Tibial nerve (tissue), 4 donors: ENCODE results near the gene NOP16.

Experiments
- EP300 ChIP-seq, 2 donors: sonication (generic); formaldehyde crosslinking; IDR thresholded peaks; one replicate each; pipeline ENCODE4 v1.6.1; 2017; ENCODE audit warnings: antibody characterized with exemption in 2 of 2, mild to moderate bottlenecking in 1 of 2
- POLR2A ChIP-seq, 2 donors: fragments of 450-650 bp; IDR thresholded peaks; one replicate each; pipeline ENCODE4 v1.6.1; 2017; ENCODE audit warnings: antibody characterized with exemption in 2 of 2, mild to moderate bottlenecking in 2 of 2, moderate library complexity in 2 of 2
- TF ChIP-seq, protein P1 (sequence below), 5 experiments: fragments of 200-600 bp in 3 of 5; fragments of 450-650 bp in 2 of 5; sonication (generic) in 3 of 5; IDR thresholded peaks; one replicate each; pipeline ENCODE4 v1.5.1; 2016 to 2019; ENCODE audit warnings: antibody characterized with exemption in 5 of 5, mild to moderate bottlenecking in 3 of 5, moderate library complexity in 2 of 5

DNA sequence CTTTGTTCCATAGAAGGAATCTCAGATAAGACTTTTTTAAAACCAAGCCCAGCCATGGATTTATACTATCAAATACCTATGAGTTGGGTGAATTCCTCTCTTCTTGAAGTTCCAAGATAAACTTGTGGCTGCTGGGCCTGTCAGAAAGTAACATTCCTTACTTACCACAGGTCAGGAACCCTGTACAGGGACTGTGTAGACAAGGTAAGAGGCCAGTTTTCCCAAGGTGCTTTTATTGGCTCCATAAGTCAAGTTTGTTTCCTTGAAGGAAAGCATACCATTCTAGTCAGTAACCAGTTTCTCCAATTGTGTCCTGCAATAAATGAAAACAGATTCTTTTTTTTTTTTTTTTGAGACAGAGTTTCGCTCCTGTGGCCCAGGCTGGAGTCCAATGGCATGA, 36.7 kb upstream of the NOP16 start:
- TF ChIP-seq POLR2A (IDR thresholded peaks at IDR 0.05) (no peak), EP300 (IDR thresholded peaks at IDR 0.05) (no peak)
- TF ChIP-seq, protein P1, sequence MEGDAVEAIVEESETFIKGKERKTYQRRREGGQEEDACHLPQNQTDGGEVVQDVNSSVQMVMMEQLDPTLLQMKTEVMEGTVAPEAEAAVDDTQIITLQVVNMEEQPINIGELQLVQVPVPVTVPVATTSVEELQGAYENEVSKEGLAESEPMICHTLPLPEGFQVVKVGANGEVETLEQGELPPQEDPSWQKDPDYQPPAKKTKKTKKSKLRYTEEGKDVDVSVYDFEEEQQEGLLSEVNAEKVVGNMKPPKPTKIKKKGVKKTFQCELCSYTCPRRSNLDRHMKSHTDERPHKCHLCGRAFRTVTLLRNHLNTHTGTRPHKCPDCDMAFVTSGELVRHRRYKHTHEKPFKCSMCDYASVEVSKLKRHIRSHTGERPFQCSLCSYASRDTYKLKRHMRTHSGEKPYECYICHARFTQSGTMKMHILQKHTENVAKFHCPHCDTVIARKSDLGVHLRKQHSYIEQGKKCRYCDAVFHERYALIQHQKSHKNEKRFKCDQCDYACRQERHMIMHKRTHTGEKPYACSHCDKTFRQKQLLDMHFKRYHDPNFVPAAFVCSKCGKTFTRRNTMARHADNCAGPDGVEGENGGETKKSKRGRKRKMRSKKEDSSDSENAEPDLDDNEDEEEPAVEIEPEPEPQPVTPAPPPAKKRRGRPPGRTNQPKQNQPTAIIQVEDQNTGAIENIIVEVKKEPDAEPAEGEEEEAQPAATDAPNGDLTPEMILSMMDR (IDR thresholded peaks at IDR 0.05): no peak
